CD4-positive, alpha-beta memory T cell (primary cell): ENCODE results near the gene CHST7. TPM values are rescaled to one million over a fixed set of nuclear protein-coding genes. Genes with fewer than 3 reads are reported as not detected.
A peak's percentile ranks its signal among the peaks of the same experiment; 100 is the strongest.

Experiments used
- CTCF ChIA-PET: fragments of 350-600 bp; sonication (Branson Sonifier 250); formaldehyde crosslinking; loops from one replicate; lab custom pipeline; 2021; ENCODE audit warnings: inconsistent platforms; ENCODE audit not compliant: partially characterized antibody; lab: Charles Lee
- POLR2A ChIA-PET: fragments of 350-600 bp; sonication (Branson Sonifier 250); formaldehyde crosslinking; loops from one replicate; lab custom pipeline; 2021; ENCODE audit not compliant: partially characterized antibody; lab: Charles Lee
- DNase-seq, 5 donors: peaks; one replicate each; pipeline versions ENCODE4 v3.0.0 to v3.0.0-alpha.2; 2020 to 2022; ENCODE audit warnings: mixed read lengths in 1 of 5
- H3K27ac ChIP-seq: one replicate; pipeline ENCODE4 v1.7.0; 2013; ENCODE audit warnings: low read depth, low read length
- H3K27me3 ChIP-seq: 2 replicates; pipeline ENCODE4 v1.7.0; 2013; ENCODE audit warnings: mild to moderate bottlenecking, low read length, moderate library complexity; ENCODE audit not compliant: insufficient read depth
- H3K36me3 ChIP-seq: 2 replicates; pipeline ENCODE4 v1.7.0; 2013; ENCODE audit warnings: mild to moderate bottlenecking, low read length, moderate library complexity; ENCODE audit not compliant: insufficient read depth
- H3K4me1 ChIP-seq: 2 replicates; pipeline ENCODE4 v1.7.0; 2013; ENCODE audit warnings: mild to moderate bottlenecking, low read length, moderate library complexity; ENCODE audit not compliant: insufficient read depth
- H3K4me3 ChIP-seq, 2 donors: one replicate each; pipeline ENCODE4 v1.7.0; 2013; ENCODE audit warnings: low read length in 2 of 2, mild to moderate bottlenecking in 1 of 2
- H3K9me3 ChIP-seq, 2 donors: one replicate each; pipeline ENCODE4 v1.7.0; 2013; ENCODE audit warnings: low read length in 2 of 2, control low read depth in 1 of 2; ENCODE audit not compliant: control insufficient read depth in 1 of 2
- H3K27ac Mint-ChIP-seq, 7 donors: one replicate each; pipeline ENCODE4 v1.8.0; 2020 to 2021; ENCODE audit warnings: mixed read lengths in 7 of 7, mild to moderate bottlenecking in 6 of 7, inconsistent platforms in 3 of 7, moderate library complexity in 3 of 7
- H3K27me3 Mint-ChIP-seq, 2 donors: one replicate each; pipeline ENCODE4 v1.8.0; 2020 to 2021; ENCODE audit warnings: mixed read lengths in 2 of 2
- H3K36me3 Mint-ChIP-seq, 2 donors: one replicate each; pipeline ENCODE4 v1.8.0; 2020 to 2021; ENCODE audit warnings: mixed read lengths in 2 of 2, inconsistent platforms in 1 of 2, mild to moderate bottlenecking in 1 of 2
- H3K4me1 Mint-ChIP-seq, 4 donors: one replicate each; pipeline ENCODE4 v1.8.0; 2020 to 2021; ENCODE audit warnings: mixed read lengths in 4 of 4, mild to moderate bottlenecking in 1 of 4
- H3K4me3 Mint-ChIP-seq, 8 donors: one replicate each; pipeline ENCODE4 v1.8.0; 2020 to 2021; ENCODE audit warnings: mixed read lengths in 8 of 8, mild to moderate bottlenecking in 7 of 8, moderate library complexity in 6 of 8, inconsistent platforms in 3 of 8
- H3K9me3 Mint-ChIP-seq, 8 donors: one replicate each; pipeline ENCODE4 v1.8.0; 2020 to 2021; ENCODE audit warnings: mixed read lengths in 8 of 8, mild to moderate bottlenecking in 5 of 8, inconsistent platforms in 3 of 8, moderate library complexity in 1 of 8
- intact Hi-C: fragments of 100-400 bp; cut with micrococcal nuclease; formaldehyde crosslinking; loops from one replicate; pipeline ENCODE4 v1.15.1; 2023
- polyA plus RNA-seq, 2 donors: library from polyadenylated mRNA; unstranded; fragments of 300-500 nt; fragmentation: Illumina TruSeq; gene quantifications; one replicate each; pipeline ENCODE4 v1.2.3, GENCODE V29; 2021
- total RNA-seq, 2 experiments: library from RNA; stranded (reverse); gene quantifications; one replicate each; pipeline ENCODE4 v1.2.3, GENCODE V29; 2021

Gene CHST7
- total and polyA plus RNA-seq, 4 experiments from 2014 or later = 8.9 to 16.2 (median 11.6) TPM

- ChIA-PET POLR2A (interaction anchor here (0.7 to 1.1 kb wide), 3 partner anchors 15 to 54 kb away, joined by 3 to 4 read pairs (median 3); no protein-coding TSS in a partner anchor), CTCF (interaction anchor here (0.7 to 1.4 kb wide), 3 partner anchors 36 to 54 kb away, joined by 3 to 4 read pairs (median 3); no protein-coding TSS in a partner anchor)
- Histone ChIP-seq H3K9me3 (no peaks in the 10 kb centered on the region), H3K4me1 (peaks cover 38% of the 10 kb centered on the region), H3K27me3 (no peaks in the 10 kb centered on the region), H3K4me3 (peak overlapping the region in 1 of 2 donors; percentile 14), H3K27ac (no peak overlapping the region), H3K36me3 (no peaks in the 10 kb centered on the region)
- Mint-ChIP-seq H3K9me3 (peaks cover 0 to 2% (median 0%) of the 10 kb centered on the region in 8 donors), H3K4me3 (peak overlapping the region in 5 of 8 donors; percentile 30 to 72 (median 55)), H3K27ac (peak overlapping the region; percentile 43 to 90 (median 68)), H3K27me3 (no peaks in the 10 kb centered on the region), H3K36me3 (peaks cover 0 to 4% of the 10 kb centered on the region in 2 donors), H3K4me1 (peaks cover 19 to 33% (median 24%) of the 10 kb centered on the region in 4 donors)
- DNase-seq = peak in 3 of 5 donors; percentile 16 to 43 (median 19)
- intact Hi-C loops = no loop called here
These were observed 53.0 kb downstream of the CHST7 start for GRCh38 chrX:46626566-46626965.

DNA sequence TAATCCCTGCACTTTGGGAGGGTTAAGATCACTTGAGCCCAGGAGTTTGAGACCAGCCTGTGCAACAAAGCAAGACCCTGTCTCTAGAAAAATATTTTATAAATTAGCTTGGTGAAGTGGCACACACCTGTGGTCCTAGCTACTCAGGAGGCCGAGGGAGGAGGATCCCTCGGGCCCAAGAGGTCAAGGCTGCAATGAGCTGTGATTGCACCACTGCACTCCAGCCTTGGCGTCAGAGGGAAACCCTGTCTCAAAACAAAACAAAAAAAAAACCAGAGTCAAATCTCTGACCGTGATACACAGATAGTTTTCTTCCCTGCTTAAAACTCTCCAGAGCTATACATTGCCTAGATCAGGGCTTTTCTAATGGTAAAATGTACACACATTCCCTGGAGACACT lies 53.5 kb downstream of the CHST7 start:
- Mint-ChIP-seq H3K4me1 (peaks cover 19 to 33% (median 24%) of the 10 kb centered on the region in 4 donors), H3K4me3 (peak overlapping the region in 3 of 8 donors; percentile 30 to 72 (median 67)), H3K27ac (peak overlapping the region in 2 of 7 donors; percentile 68 to 78), H3K27me3 (no peaks in the 10 kb centered on the region), H3K9me3 (peaks cover 0 to 2% (median 0%) of the 10 kb centered on the region in 8 donors), H3K36me3 (peaks cover 0 to 4% of the 10 kb centered on the region in 2 donors)
- peaks cover 38% of the 10 kb centered on the region for H3K4me1 ChIP-seq
- H3K36me3 ChIP-seq = no peaks in the 10 kb centered on the region
- intact Hi-C loops = no loop called here
- peak overlapping the region in 1 of 2 donors; percentile 14 for H3K4me3 ChIP-seq
- H3K27ac ChIP-seq = no peak overlapping the region
- H3K9me3 ChIP-seq = no peaks in the 10 kb centered on the region
- H3K27me3 ChIP-seq = no peaks in the 10 kb centered on the region
- ChIA-PET POLR2A (interaction anchor here (0.6 to 1.1 kb wide), 5 partner anchors 9 to 54 kb away, joined by 3 to 4 read pairs (median 3); no protein-coding TSS in a partner anchor), CTCF (interaction anchor here (0.7 to 1.4 kb wide), 4 partner anchors 15 to 54 kb away, joined by 3 to 4 read pairs (median 3); no protein-coding TSS in a partner anchor)
- peak in 1 of 5 donors; percentile 24 for DNase-seq

- Histone ChIP-seq H3K27ac (no peak overlapping the region), H3K9me3 (no peaks in the 10 kb centered on the region), H3K4me1 (peaks cover 38% of the 10 kb centered on the region), H3K27me3 (no peaks in the 10 kb centered on the region), H3K4me3 (no peak overlapping the region), H3K36me3 (no peaks in the 10 kb centered on the region)
- Mint-ChIP-seq H3K27ac (peak overlapping the region in 3 of 7 donors; percentile 68 to 69 (median 68)), H3K36me3 (peaks cover 0 to 4% of the 10 kb centered on the region in 2 donors), H3K4me3 (peak overlapping the region in 4 of 8 donors; percentile 4 to 67 (median 30)), H3K9me3 (peaks cover 0 to 2% (median 0%) of the 10 kb centered on the region in 8 donors), H3K27me3 (no peaks in the 10 kb centered on the region), H3K4me1 (peaks cover 19 to 33% (median 24%) of the 10 kb centered on the region in 4 donors)
- POLR2A ChIA-PET = interaction anchor here (0.6 to 1.1 kb wide), 4 partner anchors 10 to 55 kb away, joined by 3 read pairs; no protein-coding TSS in a partner anchor
- CTCF ChIA-PET = interaction anchor here (1.4 kb wide), 2 partner anchors 14 to 49 kb away, joined by 3 read pairs; no protein-coding TSS in a partner anchor
- peak in 1 of 5 donors; percentile 33 for DNase-seq
- intact Hi-C loops = no loop called here
These were observed 54.3 kb downstream of the CHST7 start for GRCh38 chrX:46627711-46628419.

- H3K4me3 Mint-ChIP-seq = peak overlapping the region in 3 of 8 donors; percentile 37 to 71 (median 56)
- peaks cover 0 to 2% (median 0%) of the 10 kb centered on the region in 8 donors for H3K9me3 Mint-ChIP-seq
- H3K27me3 Mint-ChIP-seq = no peaks in the 10 kb centered on the region
- intact Hi-C loops = no loop called here
- no peaks in the 10 kb centered on the region for H3K27me3 ChIP-seq
- peaks cover 20 to 33% (median 27%) of the 10 kb centered on the region in 4 donors for H3K4me1 Mint-ChIP-seq
- peaks cover 0 to 4% of the 10 kb centered on the region in 2 donors for H3K36me3 Mint-ChIP-seq
- POLR2A ChIA-PET = interaction anchor here (1.1 kb wide), 1 partner anchor 17 kb away, joined by 4 read pairs; no protein-coding TSS in a partner anchor
- peak in 1 of 5 donors; percentile 23 for DNase-seq
- H3K9me3 ChIP-seq = no peaks in the 10 kb centered on the region
- H3K4me1 ChIP-seq = peaks cover 38% of the 10 kb centered on the region
- H3K27ac Mint-ChIP-seq = peak overlapping the region in 2 of 7 donors; percentile 17 to 68
- no peaks in the 10 kb centered on the region for H3K36me3 ChIP-seq
- CTCF ChIA-PET = interaction anchor here (1.1 to 1.8 kb wide), 3 partner anchors 13 to 56 kb away, joined by 3 to 5 read pairs (median 3); no protein-coding TSS in a partner anchor
- no peak overlapping the region for H3K27ac ChIP-seq
- H3K4me3 ChIP-seq = no peak overlapping the region
These were observed 55.2 kb downstream of the CHST7 start for GRCh38 chrX:46628460-46629371.

DNA sequence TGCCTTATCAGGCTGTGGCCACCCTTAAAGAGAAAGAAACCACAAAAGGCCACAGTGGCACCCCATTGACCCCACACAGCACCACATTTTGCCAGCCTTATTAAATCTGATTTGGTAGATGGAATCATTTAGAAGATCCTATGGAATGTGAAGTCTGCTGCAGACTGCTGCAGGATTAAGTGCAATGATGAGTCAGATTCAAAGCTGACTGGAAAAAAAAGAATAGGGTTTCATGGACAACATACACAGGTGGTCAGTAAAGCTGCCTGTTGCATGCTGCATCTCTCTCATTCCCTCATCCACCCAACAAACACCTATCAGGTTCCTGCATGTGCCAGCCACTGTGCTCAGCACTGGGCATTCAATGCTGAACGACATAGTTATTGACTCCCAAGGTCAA lies 56.6 kb downstream of the CHST7 start:
- H3K9me3 Mint-ChIP-seq = peaks cover 0 to 2% (median 0%) of the 10 kb centered on the region in 8 donors
- Histone ChIP-seq H3K27ac (no peak overlapping the region), H3K27me3 (no peaks in the 10 kb centered on the region), H3K4me1 (peaks cover 45% of the 10 kb centered on the region), H3K9me3 (no peaks in the 10 kb centered on the region), H3K4me3 (no peak overlapping the region), H3K36me3 (no peaks in the 10 kb centered on the region)
- H3K27me3 Mint-ChIP-seq = no peaks in the 10 kb centered on the region
- POLR2A ChIA-PET = no interaction called here
- H3K27ac Mint-ChIP-seq = no peak overlapping the region
- intact Hi-C loops = no loop called here
- DNase-seq = no peak
- H3K4me3 Mint-ChIP-seq = no peak overlapping the region
- CTCF ChIA-PET = interaction anchor here (1.1 to 1.8 kb wide), 2 partner anchors 12 to 57 kb away, joined by 3 to 5 read pairs; no protein-coding TSS in a partner anchor
- H3K4me1 Mint-ChIP-seq = peaks cover 22 to 40% (median 32%) of the 10 kb centered on the region in 4 donors
- peaks cover 0 to 4% of the 10 kb centered on the region in 2 donors for H3K36me3 Mint-ChIP-seq

GRCh38 chrX:46634577-46634976 lies 61.0 kb downstream of the CHST7 start:
- H3K36me3 ChIP-seq = no peaks in the 10 kb centered on the region

More at GRCh38 chrX:46634577-46634976, 61.0 kb downstream of the CHST7 start:
- Mint-ChIP-seq H3K4me3 (peak overlapping the region in 3 of 8 donors; percentile 1 to 51 (median 29)), H3K9me3 (no peaks in the 10 kb centered on the region), H3K36me3 (no peaks in the 10 kb centered on the region), H3K4me1 (peaks cover 3 to 21% (median 12%) of the 10 kb centered on the region in 4 donors), H3K27ac (no peak overlapping the region), H3K27me3 (no peaks in the 10 kb centered on the region)
- Histone ChIP-seq H3K4me3 (no peak overlapping the region), H3K4me1 (peaks cover 20% of the 10 kb centered on the region), H3K27me3 (no peaks in the 10 kb centered on the region), H3K27ac (no peak overlapping the region), H3K9me3 (no peaks in the 10 kb centered on the region)
- DNase-seq = no peak
- intact Hi-C loops = no loop called here
- ChIA-PET CTCF (no interaction called here), POLR2A (interaction anchor here (0.9 kb wide), 1 partner anchor 62 kb away, joined by 3 read pairs; no protein-coding TSS in a partner anchor)
